GM21381 (cell line): ENCODE results near the gene PIKFYVE.

Experiments
- ATAC-seq: cut with Tn5 transposase; IDR thresholded peaks from one replicate; pipeline ENCODE4 v1.9.1; 2021; ENCODE audit warnings: mild to moderate bottlenecking, moderate library complexity; ENCODE audit not compliant: unreplicated experiment

The PIKFYVE gene

DNA sequence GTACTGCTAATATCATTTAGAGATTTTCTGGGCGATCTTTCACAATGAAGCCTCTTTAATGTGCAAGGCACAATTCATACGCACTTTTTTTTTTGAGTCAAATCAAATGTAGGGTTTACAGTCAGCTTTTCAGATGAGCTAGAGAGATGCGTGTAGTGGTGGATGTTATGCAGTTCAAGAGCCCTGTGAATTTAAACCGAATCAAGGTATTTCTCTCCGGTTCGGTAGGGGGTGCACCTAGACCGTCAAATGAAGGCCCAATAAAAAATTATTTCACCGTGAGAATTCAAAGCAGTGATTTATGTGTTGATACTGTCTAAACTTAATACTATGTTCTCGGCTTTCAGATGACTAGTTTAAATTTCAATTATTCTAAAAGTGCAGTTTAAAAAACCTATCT lies 141.6 kb downstream of the PIKFYVE start:
- no peak for ATAC-seq
